ENCODE results near the gene THAP4. TPM values are rescaled to one million over a fixed set of nuclear protein-coding genes. Genes with fewer than 3 reads are reported as not detected.

THAP4 gene
- total and polyA plus RNA-seq, 2 of the 4 experiments (the other 2 are of a cell fraction), result 33.9 to 55.1 TPM

- H3K4ac ChIP-seq (ENCODE audit: low read depth, low read length), result no peak overlapping the region
- H2BK20ac ChIP-seq (ENCODE audit: low read depth, low read length), result no peak overlapping the region
- no peak overlapping the region for H4K8ac ChIP-seq (ENCODE audit: low read depth in 2 of 2, low read length in 2 of 2)
- H4K20me1 ChIP-seq (ENCODE audit: insufficient read depth, low read length), result peaks cover 61% of the 10 kb centered on the region
- no peak overlapping the region for H3K56ac ChIP-seq (ENCODE audit: extremely low read depth, insufficient read depth, low read length)
- DNase-seq (no peak), ATAC-seq (ENCODE audit: low read depth) (no peak)
- H2AK5ac ChIP-seq (ENCODE audit: low read depth, low read length), result no peak overlapping the region
- no peak overlapping the region for H4K91ac ChIP-seq (ENCODE audit: insufficient read depth, low read depth, low read length)
- peaks cover 2% of the 10 kb centered on the region; the same call in 1 of the 2 replicates for H3K4me1 ChIP-seq (ENCODE audit: control insufficient read depth, insufficient read depth, low read length)
- TF ChIP-seq SMC3 (IDR thresholded peaks at IDR 0.05; ENCODE audit: low read depth, low read length) (no peak), MAZ (IDR thresholded peaks at IDR 0.05; ENCODE audit: borderline replicate concordance, low read depth, low read length) (no peak), ELK1 (IDR thresholded peaks at IDR 0.05; ENCODE audit: borderline replicate concordance, low read depth, low read length) (no peak), MAFK (IDR thresholded peaks at IDR 0.05; ENCODE audit: low read depth, low read length) (no peak), CHD1 (IDR thresholded peaks at IDR 0.05; ENCODE audit: low read depth, low read length) (no peak), RAD21 (IDR thresholded peaks at IDR 0.05; ENCODE audit: low read length) (no peak), USF2 (IDR thresholded peaks at IDR 0.05; ENCODE audit: low read depth, low read length) (no peak), CTCF (conservative IDR thresholded peaks at IDR 0.05; ENCODE audit: low read depth, low read length) (no peak), POLR2A (IDR thresholded peaks at IDR 0.05; ENCODE audit: low read depth, low read length) (no peak), RCOR1 (IDR thresholded peaks at IDR 0.05; ENCODE audit: insufficient replicate concordance, low read length) (no peak), NFE2L2 (IDR thresholded peaks at IDR 0.05; ENCODE audit: low read depth, low read length) (no peak), FOS (IDR thresholded peaks at IDR 0.05; ENCODE audit: low read depth, low read length) (no peak)
- no peak overlapping the region for H2AFZ ChIP-seq (replicated peaks; ENCODE audit: low read length, poor library complexity)
- CTCF ChIA-PET, result no interaction called here
- H2BK5ac ChIP-seq (ENCODE audit: low read depth, low read length, poor library complexity, severe bottlenecking), result no peak overlapping the region
- H3K36me3 ChIP-seq (ENCODE audit: control insufficient read depth, insufficient read depth, low read length), result peaks cover 25% of the 10 kb centered on the region
- no peak overlapping the region for H3K27ac ChIP-seq (ENCODE audit: insufficient read depth, low read length)
- peaks cover 30 to 73% of the 10 kb centered on the region in 2 experiments for H3K79me1 ChIP-seq (ENCODE audit: low read depth in 1 of 2, low read length in 2 of 2)
- no peak overlapping the region for H3K18ac ChIP-seq (ENCODE audit: low read depth, low read length)
- no peak overlapping the region for H3K4me2 ChIP-seq (ENCODE audit: low read depth, low read length)
- no peak overlapping the region for H3K9ac ChIP-seq (ENCODE audit: low read depth, low read length)
- no peak overlapping the region for H2BK120ac ChIP-seq (ENCODE audit: low read depth, low read length)
- in situ Hi-C loops (cut with MboI; ENCODE audit: low sequenced_read_pairs) (no loop called here), intact Hi-C loops (cut with micrococcal nuclease) (no loop called here), dilution Hi-C loops (cut with HindIII; ENCODE audit: low sequenced_read_pairs, unreplicated experiment) (no loop called here)
- no peak overlapping the region for H4K5ac ChIP-seq (ENCODE audit: low read depth, low read length)
- H3K4me3 ChIP-seq (ENCODE audit: insufficient read depth, low read depth, low read length), result no peak overlapping the region
- H3K14ac ChIP-seq (replicated peaks; ENCODE audit: low read depth, low read length), result no peak overlapping the region
- peaks cover 14% of the 10 kb centered on the region for H3K9me1 ChIP-seq (ENCODE audit: insufficient read depth, low read length)
- no CpG with 5 or more reads among the region's 4 CpGs for WGBS, 2 experiments (ENCODE audit: extremely low coverage in 2 of 2, insufficient read length in 1 of 2)
- no peaks in the 10 kb centered on the region for H3K9me3 ChIP-seq (ENCODE audit: control insufficient read depth, insufficient read depth, low read length)
- no peak overlapping the region for H3K23ac ChIP-seq (ENCODE audit: low read depth, low read length)
- BruUV-seq (replicated peaks), result no TSS peak
- H3K27me3 ChIP-seq (ENCODE audit: control insufficient read depth, insufficient read depth, low read length), result no peaks in the 10 kb centered on the region
- POLR2A ChIA-PET (ENCODE audit: unreplicated experiment), result no interaction called here
- H2AK9ac ChIP-seq (replicated peaks; ENCODE audit: low read depth, low read length, poor library complexity), result no peak overlapping the region
- no peak overlapping the region for H2BK15ac ChIP-seq (ENCODE audit: low read depth, low read length)
These were observed 12.4 kb upstream of the THAP4 start for GRCh38 chr2:241649404-241649803.
